ENCODE data around the gene NRG4. TPM values are rescaled to one million over a fixed set of nuclear protein-coding genes. Genes with fewer than 3 reads are reported as not detected.

The NRG4 gene
- total RNA-seq, 1 experiment from 2014 or later: not detected

DNA sequence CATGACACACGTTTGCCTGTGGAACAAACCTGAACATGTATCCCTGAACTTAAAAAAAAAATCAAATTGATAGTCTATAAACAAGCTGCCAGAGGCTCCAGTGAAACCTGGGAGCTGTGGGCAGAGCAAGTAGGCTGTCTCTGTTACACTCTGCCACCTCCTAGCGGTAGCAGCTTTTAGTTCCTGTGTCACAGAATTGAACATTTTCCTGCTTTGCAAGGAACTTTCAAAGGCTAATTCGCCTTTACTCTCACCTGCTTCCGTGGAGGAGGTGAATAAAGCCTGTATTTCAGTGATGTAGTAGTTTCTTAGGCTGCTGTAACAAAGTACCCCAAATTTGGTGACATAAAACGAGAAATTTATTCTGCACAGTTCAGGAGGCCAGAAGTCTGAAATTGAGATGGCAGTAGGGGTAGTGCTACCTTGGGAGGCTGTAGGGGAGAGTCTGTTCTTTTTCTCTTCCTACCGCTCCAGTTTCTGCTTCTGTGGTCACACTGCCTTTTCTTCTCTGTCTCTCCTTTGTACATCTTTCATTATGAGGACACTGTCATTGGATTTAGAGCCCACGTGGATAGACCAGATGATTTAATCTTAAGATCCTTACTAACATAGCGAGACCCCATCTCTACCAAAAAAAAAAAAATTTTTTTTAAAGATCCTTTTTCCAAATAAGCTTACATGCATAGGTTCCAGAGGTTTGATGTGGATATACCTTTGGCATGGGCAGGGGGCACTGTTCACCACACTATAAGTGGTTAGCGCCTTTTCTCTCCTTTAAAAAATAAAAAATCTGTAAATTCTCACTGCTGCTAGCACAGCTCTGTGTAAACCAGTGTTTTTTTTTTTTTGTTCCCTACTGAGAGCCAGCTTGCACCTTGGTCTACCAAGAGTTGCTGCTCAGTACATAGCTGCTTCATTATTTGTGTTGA lies 83.3 kb downstream of the NRG4 start:
- Histone ChIP-seq H3K4me2 (ENCODE audit: insufficient read depth, insufficient read length, low read length) (no peak overlapping the region), H2BK120ac (ENCODE audit: low read depth, low read length, poor library complexity, severe bottlenecking) (no peak overlapping the region), H3K18ac (ENCODE audit: insufficient read length, low read depth, low read length) (no peak overlapping the region), H2BK12ac (ENCODE audit: insufficient read length, low read depth, low read length) (no peak overlapping the region), H3K14ac (ENCODE audit: insufficient read depth, low read length) (no peak overlapping the region), H3K79me2 (ENCODE audit: insufficient read depth, low read length) (0 out of 2 replicates have a peak, but pooled peaks cover 1% of the 10 kb centered on the region), H4K5ac (ENCODE audit: insufficient read length, low read depth, low read length) (no peak overlapping the region), H3K56ac (ENCODE audit: insufficient read length, low read depth, low read length) (no peak overlapping the region), H3K27me3 (ENCODE audit: insufficient read depth, low read length) (no peaks in the 10 kb centered on the region), H3K79me1 (ENCODE audit: insufficient read depth, low read depth, low read length, poor library complexity, severe bottlenecking) (no peaks in the 10 kb centered on the region), H3K4ac (ENCODE audit: low read depth, low read length) (no peak overlapping the region), H4K20me1 (ENCODE audit: control insufficient read depth, insufficient read depth, insufficient read length) (no peaks in the 10 kb centered on the region), H3T11ph (ENCODE audit: low read length) (no peak overlapping the region), H2BK5ac (ENCODE audit: insufficient read length, low read length) (no peak overlapping the region), H4K91ac (ENCODE audit: insufficient read length, low read depth, low read length) (no peak overlapping the region), H3K27ac (ENCODE audit: insufficient read length, low read depth, low read length) (no peak overlapping the region), H4K8ac (replicated peaks; ENCODE audit: insufficient read length, low read depth, low read length) (no peak overlapping the region), H3K9me3 (ENCODE audit: control insufficient read depth, low read depth, low read length) (no peaks in the 10 kb centered on the region), H2AK5ac (ENCODE audit: insufficient read length, low read length) (no peak overlapping the region), H2BK20ac (ENCODE audit: low read depth, low read length, poor library complexity, severe bottlenecking) (no peak overlapping the region), H3K9ac (ENCODE audit: extremely low read depth, insufficient read length, low read length) (no peak overlapping the region), H3K23ac (ENCODE audit: insufficient read length, low read depth, low read length) (no peak overlapping the region), H3K23me2 (ENCODE audit: insufficient read length, low read depth, low read length, poor library complexity, severe bottlenecking) (no peaks in the 10 kb centered on the region), H2BK15ac (ENCODE audit: low read depth, low read length) (no peak overlapping the region), H3K4me1 (ENCODE audit: insufficient read depth, low read length) (peaks cover 10% of the 10 kb centered on the region), H2AFZ (ENCODE audit: low read length) (no peak overlapping the region)
- WGBS (ENCODE audit: extremely low coverage, insufficient read length, low lambda C conversion rate): no CpG with 5 or more reads among the region's 9 CpGs
- H3K4me3 Mint-ChIP-seq: no peak overlapping the region
- peak; percentile 56 for DNase-seq
- H3K4me1 Mint-ChIP-seq: peaks cover 26 to 30% of the 10 kb centered on the region in 2 experiments
- H3K36me3 Mint-ChIP-seq (ENCODE audit: insufficient read depth in 1 of 3, low read depth in 3 of 3): peaks cover 12 to 47% (median 34%) of the 10 kb centered on the region in 3 experiments; a peak in 6 of 7 replicates
- H3K9me3 Mint-ChIP-seq: no peaks in the 10 kb centered on the region
- H3K27ac Mint-ChIP-seq: peak overlapping the region in 2 of 3 experiments; percentile 16 to 69; a peak in 2 of 7 replicates
- no peaks in the 10 kb centered on the region for H3K27me3 Mint-ChIP-seq (ENCODE audit: low read depth)
- TF ChIP-seq, protein P1, sequence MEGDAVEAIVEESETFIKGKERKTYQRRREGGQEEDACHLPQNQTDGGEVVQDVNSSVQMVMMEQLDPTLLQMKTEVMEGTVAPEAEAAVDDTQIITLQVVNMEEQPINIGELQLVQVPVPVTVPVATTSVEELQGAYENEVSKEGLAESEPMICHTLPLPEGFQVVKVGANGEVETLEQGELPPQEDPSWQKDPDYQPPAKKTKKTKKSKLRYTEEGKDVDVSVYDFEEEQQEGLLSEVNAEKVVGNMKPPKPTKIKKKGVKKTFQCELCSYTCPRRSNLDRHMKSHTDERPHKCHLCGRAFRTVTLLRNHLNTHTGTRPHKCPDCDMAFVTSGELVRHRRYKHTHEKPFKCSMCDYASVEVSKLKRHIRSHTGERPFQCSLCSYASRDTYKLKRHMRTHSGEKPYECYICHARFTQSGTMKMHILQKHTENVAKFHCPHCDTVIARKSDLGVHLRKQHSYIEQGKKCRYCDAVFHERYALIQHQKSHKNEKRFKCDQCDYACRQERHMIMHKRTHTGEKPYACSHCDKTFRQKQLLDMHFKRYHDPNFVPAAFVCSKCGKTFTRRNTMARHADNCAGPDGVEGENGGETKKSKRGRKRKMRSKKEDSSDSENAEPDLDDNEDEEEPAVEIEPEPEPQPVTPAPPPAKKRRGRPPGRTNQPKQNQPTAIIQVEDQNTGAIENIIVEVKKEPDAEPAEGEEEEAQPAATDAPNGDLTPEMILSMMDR (conservative IDR thresholded peaks at IDR 0.05): peak; percentile 72

All from H9 (cell line).